HG02610 (cell line): Measurements from ENCODE around the gene XK.
"Not testable (repeated sequence)": the region's sequence is repeated elsewhere in the genome, so short reads cannot be mapped to it uniquely, and the experiment has no call there.

Experiments
- ATAC-seq: cut with Tn5 transposase; IDR thresholded peaks from one replicate; pipeline ENCODE4 v1.9.1; 2021; ENCODE audit warnings: mild to moderate bottlenecking, moderate library complexity; ENCODE audit not compliant: unreplicated experiment

The XK gene

DNA sequence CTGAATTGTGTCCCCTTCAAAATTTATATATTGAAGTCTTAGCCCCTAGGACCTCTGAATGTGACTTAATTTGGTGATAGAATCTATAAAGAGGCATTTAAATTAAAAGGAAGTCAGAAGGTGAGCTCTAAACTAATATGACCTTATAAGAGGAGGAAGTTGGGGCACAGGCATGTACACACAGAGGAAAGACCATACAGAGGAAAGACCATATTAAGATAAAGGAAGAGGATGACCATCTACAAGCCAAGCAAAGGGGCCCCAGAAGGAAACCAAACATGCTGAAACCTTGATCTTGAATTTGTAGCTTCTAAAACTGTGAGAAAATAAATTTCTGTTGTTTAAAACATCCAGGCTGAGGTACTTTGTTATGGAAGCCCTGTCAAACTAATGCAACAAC lies 67.3 kb downstream of the XK start:
- ATAC-seq: no peak

DNA sequence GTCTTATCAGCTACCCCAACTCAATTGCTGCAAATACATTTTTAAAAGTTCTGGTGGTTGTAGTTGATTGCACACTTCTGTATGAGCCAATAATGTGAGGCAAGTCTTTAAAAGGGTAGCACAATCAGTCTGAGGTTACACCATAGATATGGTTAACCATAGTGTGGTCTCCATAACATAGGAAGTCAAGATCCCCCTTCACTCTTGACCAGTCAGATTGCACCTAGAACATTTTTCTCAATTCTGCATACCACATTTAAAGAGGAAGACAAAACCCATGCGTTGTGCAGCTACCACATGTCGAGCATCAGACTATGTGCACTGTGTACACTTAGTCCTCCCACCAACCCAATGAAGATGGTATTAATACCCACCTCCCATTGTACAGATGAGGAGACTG lies 67.8 kb downstream of the XK start:
- ATAC-seq: peak; percentile 45

DNA sequence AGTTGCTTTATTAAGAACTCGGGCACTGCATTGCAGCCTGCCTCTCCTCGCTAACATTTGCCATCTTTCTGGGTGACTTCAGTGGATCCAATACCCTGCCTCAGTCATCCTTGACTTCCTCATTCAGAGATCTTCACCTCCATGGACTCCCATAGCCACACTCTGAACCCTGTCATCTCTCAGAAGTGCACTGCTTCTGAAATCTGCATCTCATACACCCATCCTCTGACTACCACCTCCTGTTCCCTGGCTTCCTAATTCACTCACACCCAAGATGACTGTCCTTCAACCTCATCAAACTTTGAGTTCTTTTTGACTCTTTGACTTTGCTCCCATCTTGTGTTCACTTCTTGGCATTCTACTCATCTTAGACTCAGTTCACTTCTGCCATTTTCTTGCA lies 68.9 kb downstream of the XK start:
- peak; percentile 31 for ATAC-seq

DNA sequence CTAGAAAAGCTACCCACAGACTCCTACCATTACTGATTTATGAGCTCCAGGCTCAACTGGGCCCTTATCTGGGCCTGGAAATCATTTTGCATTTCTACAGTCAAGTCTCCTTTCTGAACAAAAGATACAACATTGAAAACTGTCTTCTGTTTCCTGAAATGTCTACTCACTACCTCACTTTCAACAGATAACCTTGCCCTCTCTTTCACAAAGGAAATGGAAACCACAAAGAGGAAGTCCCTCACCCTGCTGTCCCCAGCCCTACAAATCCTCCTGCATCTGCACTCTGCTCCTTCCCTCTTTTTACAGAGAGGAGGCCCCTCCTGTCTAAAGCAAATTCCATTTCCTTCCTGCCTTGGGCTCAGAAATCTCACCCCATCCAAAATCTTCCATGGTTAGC lies 69.4 kb downstream of the XK start:
- ATAC-seq: peak; percentile 86

DNA sequence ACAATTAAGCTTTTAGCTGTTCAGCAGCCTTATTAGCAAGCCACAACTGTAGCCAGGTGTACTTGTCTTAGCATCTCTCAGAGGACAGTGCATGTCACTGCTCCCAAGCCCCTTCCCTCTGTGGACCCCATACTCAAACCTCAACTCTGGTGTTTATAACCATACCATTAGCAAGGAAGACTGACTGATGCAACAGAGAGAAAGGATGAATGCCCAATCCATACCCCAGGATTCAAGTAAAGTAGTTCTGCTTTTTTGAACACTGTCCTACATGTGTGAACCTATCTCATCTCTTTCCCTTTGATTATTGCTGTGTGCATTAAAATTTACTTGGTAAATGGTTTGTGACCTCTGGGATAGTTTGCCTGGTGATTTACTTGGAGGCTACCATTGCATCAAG lies 71.5 kb downstream of the XK start:
- ATAC-seq: no peak

DNA sequence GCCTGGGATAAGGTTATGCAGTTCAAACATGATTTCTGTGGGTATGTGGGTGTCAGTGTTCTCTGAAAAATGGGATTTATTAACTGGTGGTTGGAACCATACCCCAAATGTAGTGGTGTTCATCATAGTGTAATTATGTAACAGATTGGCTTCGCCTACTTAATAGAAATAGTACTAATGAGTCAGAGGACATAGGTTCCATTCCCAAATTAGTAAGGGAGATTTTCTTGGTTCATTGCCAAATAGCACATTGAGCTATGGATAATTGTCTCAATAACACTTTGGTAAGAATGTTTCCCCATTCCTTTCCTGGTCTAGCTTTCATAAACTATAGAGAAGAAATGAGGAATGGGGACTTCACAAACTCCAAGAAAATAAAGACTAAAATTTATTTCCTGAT lies 73.8 kb downstream of the XK start:
- ATAC-seq: no peak

DNA sequence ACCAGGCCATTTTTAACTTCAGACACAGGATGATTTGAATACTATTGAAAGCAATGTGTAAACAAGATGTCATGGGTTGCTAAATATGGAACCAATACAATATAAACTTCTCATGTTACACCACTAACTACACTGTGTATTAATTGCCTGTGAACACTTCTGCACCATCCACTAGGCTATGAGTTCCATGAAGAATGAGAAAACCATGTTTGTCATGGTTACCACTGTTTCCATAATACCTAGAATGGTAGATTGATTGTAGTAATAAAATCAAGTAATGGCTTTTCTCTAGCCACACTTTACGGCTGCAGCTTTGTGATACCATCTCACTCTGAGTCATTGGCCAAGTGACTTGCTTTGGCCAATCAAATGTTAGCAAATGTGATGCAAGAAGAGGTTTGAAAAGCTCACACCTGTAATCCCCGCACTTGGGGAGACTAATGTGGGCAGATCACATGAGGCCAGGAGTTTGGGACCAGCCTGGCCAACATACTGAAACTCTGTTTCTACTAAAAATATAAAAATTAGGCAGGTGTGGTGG lies 74.4 kb downstream of the XK start:
- ATAC-seq: no peak

DNA sequence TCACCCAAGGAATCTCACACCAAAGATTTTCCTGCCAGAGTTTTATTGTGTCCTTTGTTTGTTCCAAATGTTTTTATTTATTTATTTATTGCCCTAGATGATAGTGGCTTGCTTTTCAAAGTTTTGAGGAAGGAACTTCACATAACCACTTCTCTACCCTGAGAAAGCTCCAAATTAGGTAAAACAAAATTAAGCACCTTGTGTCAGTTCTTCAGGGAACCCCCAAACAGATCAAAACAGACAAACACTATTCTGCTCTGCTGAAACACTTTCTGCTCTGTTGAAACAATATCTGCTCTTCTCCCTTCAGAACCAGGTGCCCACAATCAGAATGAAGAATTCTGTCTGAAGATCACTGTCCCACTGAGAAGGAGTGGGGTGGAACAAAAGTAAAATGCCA lies 77.8 kb downstream of the XK start:
- no peak for ATAC-seq

DNA sequence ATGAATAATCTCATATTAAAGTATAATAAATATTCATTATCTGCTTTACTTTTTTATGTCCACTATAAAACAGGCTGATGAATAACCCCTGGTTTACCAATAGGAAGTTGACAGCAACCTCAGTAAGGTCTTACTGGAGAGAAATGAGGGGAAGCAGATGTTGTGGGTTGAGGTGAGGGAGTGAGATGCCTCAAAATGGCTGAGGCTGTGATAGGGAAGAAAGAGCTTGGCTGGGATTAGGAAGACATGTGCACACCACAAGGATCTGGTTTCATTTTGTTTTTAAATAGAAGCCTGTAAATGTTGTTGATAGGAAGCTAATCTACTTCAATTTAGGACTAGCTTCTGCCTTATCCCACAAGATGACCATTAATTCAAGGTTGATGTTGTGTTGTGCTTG lies 79.9 kb downstream of the XK start:
- ATAC-seq: no peak

DNA sequence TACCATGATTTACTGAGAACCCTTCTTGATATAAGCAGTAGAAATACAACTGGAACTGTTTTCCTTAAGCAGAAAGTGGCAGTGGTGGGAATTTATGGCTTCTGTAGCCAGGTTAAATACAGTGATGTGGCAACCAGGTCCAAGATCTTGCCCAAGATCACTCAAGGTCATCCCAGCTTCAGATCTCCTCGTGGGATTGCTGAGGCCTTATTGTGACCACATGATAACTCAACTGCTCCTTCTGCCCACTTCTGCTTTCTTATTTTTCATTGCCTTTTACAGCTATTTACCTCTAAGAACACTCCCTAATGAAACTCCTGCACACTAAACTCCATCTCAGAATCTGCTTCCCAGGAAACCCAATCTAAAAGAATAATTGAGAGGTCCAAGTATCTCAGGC lies 81.8 kb downstream of the XK start:
- ATAC-seq: no peak

- ATAC-seq: not testable (repeated sequence)
Measured at GRCh38 chrX:37768866-37769265, 83.3 kb downstream of the XK start.

GRCh38 chrX:37776283-37776986 lies 90.8 kb downstream of the XK start:
- ATAC-seq: peak; percentile 77

- peak; percentile 23 for ATAC-seq
Measured at GRCh38 chrX:37776987-37777325, 91.4 kb downstream of the XK start.

GRCh38 chrX:37779857-37780256 lies 94.3 kb downstream of the XK start, which contains the start of gene CYBB:
Gene CYBB, plus strand, starts transcription at chrX:37780059. Its CDS starts 19 bp downstream, at chrX:37780078.
- ATAC-seq: no peak

DNA sequence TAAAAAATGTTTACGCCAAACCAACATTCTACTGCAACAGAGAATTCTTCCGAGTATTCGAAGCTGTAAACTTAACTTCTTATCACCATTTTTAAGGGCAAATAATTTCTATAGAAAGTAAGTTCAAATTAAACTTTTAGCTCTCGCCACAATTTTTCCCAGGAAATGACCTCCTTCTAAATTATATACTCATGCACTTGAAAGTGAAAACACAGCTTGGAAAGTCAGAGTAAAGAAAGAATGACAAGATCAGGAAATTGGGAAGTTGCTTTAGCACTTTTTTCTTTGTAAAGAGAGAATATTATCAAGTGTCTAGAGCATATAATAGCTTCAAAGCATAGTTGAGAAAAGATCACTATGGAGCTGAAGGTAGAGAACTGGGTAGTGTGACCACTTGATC lies 95.5 kb downstream of the XK start:
- ATAC-seq: no peak
